Subcutaneous abdominal adipose tissue (tissue), 5 donors: ENCODE measurements around the gene HTN1.
"Not testable (repeated sequence)": the region's sequence is repeated elsewhere in the genome, so short reads cannot be mapped to it uniquely, and the experiment has no call there.

ENCODE experiments used
- H3K27ac ChIP-seq: one replicate; pipeline ENCODE4 v1.7.0; 2013; ENCODE audit warnings: low read depth, mild to moderate bottlenecking, inconsistent platforms, low read length, moderate library complexity
- H3K27me3 ChIP-seq, 5 donors: one replicate each; pipeline ENCODE4 v1.7.0; 2013; ENCODE audit warnings: low read length in 5 of 5, inconsistent platforms in 1 of 5; ENCODE audit not compliant: control insufficient read depth in 5 of 5, insufficient read depth in 4 of 5
- H3K36me3 ChIP-seq, 5 donors: one replicate each; pipeline ENCODE4 v1.7.0; 2013; ENCODE audit warnings: low read length in 5 of 5; ENCODE audit not compliant: control insufficient read depth in 5 of 5, insufficient read depth in 5 of 5
- H3K4me1 ChIP-seq, 5 donors: one replicate each; pipeline ENCODE4 v1.7.0; 2013; ENCODE audit warnings: low read length in 5 of 5, mild to moderate bottlenecking in 3 of 5, moderate library complexity in 1 of 5; ENCODE audit not compliant: control insufficient read depth in 5 of 5, insufficient read depth in 5 of 5
- H3K4me3 ChIP-seq, 5 donors: one replicate each; pipeline ENCODE4 v1.7.0; 2013; ENCODE audit warnings: low read length in 5 of 5, low read depth in 1 of 5
- H3K9ac ChIP-seq, 5 donors: one replicate each; pipeline ENCODE4 v1.7.0; 2013; ENCODE audit warnings: low read length in 5 of 5, mild to moderate bottlenecking in 4 of 5, moderate library complexity in 3 of 5
- H3K9me3 ChIP-seq, 5 donors: one replicate each; pipeline ENCODE4 v1.7.0; 2013; ENCODE audit warnings: low read length in 5 of 5; ENCODE audit not compliant: control insufficient read depth in 5 of 5
- donor health status: healthy.
- donor health status: healthy.
- donor health status: healthy.
- donor health status: healthy.
- donor health status: healthy.

The HTN1 gene

GRCh38 chr4:70041652-70042286 lies 8.5 kb upstream of the HTN1 start:
- no peaks in the 10 kb centered on the region for H3K36me3 ChIP-seq
- no peak overlapping the region for H3K27ac ChIP-seq
- peaks cover 0 to 12% (median 4%) of the 10 kb centered on the region in 5 donors for H3K9me3 ChIP-seq
- no peak overlapping the region for H3K9ac ChIP-seq
- no peaks in the 10 kb centered on the region for H3K4me1 ChIP-seq
- H3K4me3 ChIP-seq: no peak overlapping the region
- no peaks in the 10 kb centered on the region for H3K27me3 ChIP-seq

- H3K9me3 ChIP-seq: peaks cover 0 to 11% (median 2%) of the 10 kb centered on the region in 5 donors
- not testable (repeated sequence) for H3K9ac ChIP-seq, H3K4me3 ChIP-seq, H3K36me3 ChIP-seq, H3K27ac ChIP-seq, H3K4me1 ChIP-seq, H3K27me3 ChIP-seq
These were observed 6.3 kb downstream of the HTN1 start for GRCh38 chr4:70056534-70056933.

- Histone ChIP-seq H3K27me3 (no peaks in the 10 kb centered on the region), H3K4me3 (no peak overlapping the region), H3K4me1 (no peaks in the 10 kb centered on the region), H3K9ac (no peak overlapping the region), H3K9me3 (peaks cover 0 to 11% (median 2%) of the 10 kb centered on the region in 5 donors), H3K27ac (no peak overlapping the region), H3K36me3 (no peaks in the 10 kb centered on the region)
These were observed 7.4 kb downstream of the HTN1 start for GRCh38 chr4:70057651-70058050.

GRCh38 chr4:70059149-70059548 lies 8.9 kb downstream of the HTN1 start:
- no peaks in the 10 kb centered on the region for H3K36me3 ChIP-seq
- peaks cover 0 to 11% (median 2%) of the 10 kb centered on the region in 5 donors for H3K9me3 ChIP-seq
- no peaks in the 10 kb centered on the region for H3K27me3 ChIP-seq
- H3K9ac ChIP-seq: no peak overlapping the region
- H3K4me1 ChIP-seq: no peaks in the 10 kb centered on the region
- no peak overlapping the region for H3K27ac ChIP-seq
- H3K4me3 ChIP-seq: no peak overlapping the region

GRCh38 chr4:70062000-70062399 lies 11.8 kb downstream of the HTN1 start:
- no peak overlapping the region for H3K9ac ChIP-seq
- H3K27ac ChIP-seq: no peak overlapping the region
- H3K36me3 ChIP-seq: no peaks in the 10 kb centered on the region
- peaks cover 0 to 3% (median 0%) of the 10 kb centered on the region in 5 donors for H3K9me3 ChIP-seq
- H3K27me3 ChIP-seq: no peaks in the 10 kb centered on the region
- no peak overlapping the region for H3K4me3 ChIP-seq
- no peaks in the 10 kb centered on the region for H3K4me1 ChIP-seq

- no peaks in the 10 kb centered on the region for H3K27me3 ChIP-seq
- H3K27ac ChIP-seq: no peak overlapping the region
- no peaks in the 10 kb centered on the region for H3K36me3 ChIP-seq
- H3K4me3 ChIP-seq: no peak overlapping the region
- no peaks in the 10 kb centered on the region for H3K9me3 ChIP-seq
- no peak overlapping the region for H3K9ac ChIP-seq
- no peaks in the 10 kb centered on the region for H3K4me1 ChIP-seq
These were observed 30.0 kb downstream of the HTN1 start for GRCh38 chr4:70080205-70080604.

- H3K9me3 ChIP-seq: no peaks in the 10 kb centered on the region
- no peak overlapping the region for H3K4me3 ChIP-seq
- no peak overlapping the region for H3K27ac ChIP-seq
- H3K27me3 ChIP-seq: no peaks in the 10 kb centered on the region
- no peaks in the 10 kb centered on the region for H3K4me1 ChIP-seq
- H3K9ac ChIP-seq: no peak overlapping the region
- H3K36me3 ChIP-seq: no peaks in the 10 kb centered on the region
These were observed 49.0 kb downstream of the HTN1 start for GRCh38 chr4:70099206-70099605.
